PC-3 (cell line): ENCODE results near the gene LMAN2. TPM values are rescaled to one million over a fixed set of nuclear protein-coding genes. Genes with fewer than 3 reads are reported as not detected.
A peak's percentile ranks its signal among the peaks of the same experiment; 100 is the strongest.

ENCODE experiments used
- ATAC-seq: fragments of 200-7000 bp; cut with Tn5 transposase; 2 replicates; pipeline ENCODE4 v1.9.1; 2020; ENCODE audit warnings: mild to moderate bottlenecking, moderate library complexity
- BruUV-seq: library from RNA; stranded (reverse); fragments of 400-500 nt; replicated peaks from 2 replicates; lab custom pipeline; 2021; lab: Mats Ljungman, UMichigan
- CTCF ChIA-PET: fragments of 300-600 bp; sonication (Branson Sonifier 250); formaldehyde crosslinking; loops from one replicate; lab custom pipeline; 2022; ENCODE audit warnings: antibody characterized with exemption; lab: Charles Lee
- POLR2A ChIA-PET: fragments of 300-600 bp; sonication (Branson Sonifier 250); formaldehyde crosslinking; loops from one replicate; lab custom pipeline; 2022; ENCODE audit warnings: antibody characterized with exemption; ENCODE audit not compliant: unreplicated experiment; lab: Charles Lee
- DNase-seq: peaks from one replicate; pipeline ENCODE4 v3.0.0-alpha.2; 2015
- H2AFZ ChIP-seq: fragments of 300-600 bp; sonication (generic); 2 replicates; pipeline ENCODE4 v1.6.0; 2016; ENCODE audit warnings: antibody characterized with exemption, low read length
- H3F3A ChIP-seq: fragments of 300-600 bp; sonication (generic); one replicate; pipeline ENCODE4 v1.6.0; 2017; ENCODE audit warnings: antibody characterized with exemption, low read length, control low read depth, mild to moderate bottlenecking; ENCODE audit not compliant: unreplicated experiment
- H3K27ac ChIP-seq: fragments of 300-600 bp; sonication (generic); 2 replicates; pipeline ENCODE4 v1.5.1; 2016; ENCODE audit warnings: mild to moderate bottlenecking, low read length
- H3K27me3 ChIP-seq: fragments of 300-600 bp; sonication (generic); 2 replicates; pipeline ENCODE4 v1.6.1; 2016; ENCODE audit warnings: low read length, mixed read lengths
- H3K36me3 ChIP-seq: fragments of 300-600 bp; sonication (generic); 2 replicates; pipeline ENCODE4 v1.6.1; 2016; ENCODE audit warnings: low read depth, mixed run types, low read length, mixed read lengths
- H3K4me1 ChIP-seq: fragments of 300-600 bp; sonication (generic); 2 replicates; pipeline ENCODE4 v1.5.1; 2016; ENCODE audit warnings: low read length; ENCODE audit not compliant: insufficient read depth
- H3K4me2 ChIP-seq: fragments of 300-600 bp; sonication (generic); 2 replicates; pipeline ENCODE4 v1.6.0; 2016; ENCODE audit warnings: low read length
- H3K4me3 ChIP-seq: fragments of 300-600 bp; sonication (generic); 2 replicates; pipeline ENCODE4 v1.5.1; 2016; ENCODE audit warnings: mild to moderate bottlenecking, low read length, mixed read lengths
- H3K79me2 ChIP-seq: fragments of 300-600 bp; sonication (generic); 2 replicates; pipeline ENCODE4 v1.6.1; 2017; ENCODE audit warnings: low read length, mixed read lengths
- H3K9ac ChIP-seq: fragments of 300-600 bp; sonication (generic); 2 replicates; pipeline ENCODE4 v1.6.0; 2016; ENCODE audit warnings: mild to moderate bottlenecking, low read length
- H3K9me2 ChIP-seq: fragments of 300-600 bp; sonication (generic); replicated peaks from 2 replicates; pipeline ENCODE4 v1.6.1; 2016; ENCODE audit warnings: mixed run types, low read length, mixed read lengths
- H3K9me3 ChIP-seq: fragments of 300-600 bp; sonication (generic); 2 replicates; pipeline ENCODE4 v1.6.1; 2016; ENCODE audit warnings: low read length, mixed read lengths
- H4K20me1 ChIP-seq: fragments of 300-600 bp; sonication (generic); 2 replicates; pipeline ENCODE4 v1.6.1; 2016; ENCODE audit warnings: low read length, mixed read lengths
- CTCF ChIP-seq: fragments of 300-600 bp; sonication (generic); conservative IDR thresholded peaks from 2 replicates; pipeline ENCODE4 v1.5.1; 2017; ENCODE audit warnings: antibody characterized with exemption, low read depth, mild to moderate bottlenecking, low read length
- EZH2 ChIP-seq: fragments of 300-600 bp; sonication (generic); IDR thresholded peaks from one replicate; pipeline ENCODE4 v1.6.1; 2017; ENCODE audit warnings: antibody characterized with exemption, mild to moderate bottlenecking, low read length; ENCODE audit not compliant: unreplicated experiment
- EZH2phosphoT487 ChIP-seq: fragments of 300-600 bp; sonication (generic); IDR thresholded peaks from 2 replicates; pipeline ENCODE4 v1.6.1; 2018; ENCODE audit warnings: mild to moderate bottlenecking, antibody characterized with exemption, low read length, borderline replicate concordance
- intact Hi-C: fragments of 100-400 bp; cut with micrococcal nuclease; formaldehyde crosslinking; loops from 2 replicates; pipeline ENCODE4 v1.9.0; 2023
- total RNA-seq: library from RNA; depleted of rRNA; stranded (reverse); fragments of >200 nt; gene quantifications from 2 replicates; pipeline ENCODE4 v1.2.3, GENCODE V29; 2014

The LMAN2 gene
- total RNA-seq, 1 experiment from 2014 or later, result 310 TPM

DNA sequence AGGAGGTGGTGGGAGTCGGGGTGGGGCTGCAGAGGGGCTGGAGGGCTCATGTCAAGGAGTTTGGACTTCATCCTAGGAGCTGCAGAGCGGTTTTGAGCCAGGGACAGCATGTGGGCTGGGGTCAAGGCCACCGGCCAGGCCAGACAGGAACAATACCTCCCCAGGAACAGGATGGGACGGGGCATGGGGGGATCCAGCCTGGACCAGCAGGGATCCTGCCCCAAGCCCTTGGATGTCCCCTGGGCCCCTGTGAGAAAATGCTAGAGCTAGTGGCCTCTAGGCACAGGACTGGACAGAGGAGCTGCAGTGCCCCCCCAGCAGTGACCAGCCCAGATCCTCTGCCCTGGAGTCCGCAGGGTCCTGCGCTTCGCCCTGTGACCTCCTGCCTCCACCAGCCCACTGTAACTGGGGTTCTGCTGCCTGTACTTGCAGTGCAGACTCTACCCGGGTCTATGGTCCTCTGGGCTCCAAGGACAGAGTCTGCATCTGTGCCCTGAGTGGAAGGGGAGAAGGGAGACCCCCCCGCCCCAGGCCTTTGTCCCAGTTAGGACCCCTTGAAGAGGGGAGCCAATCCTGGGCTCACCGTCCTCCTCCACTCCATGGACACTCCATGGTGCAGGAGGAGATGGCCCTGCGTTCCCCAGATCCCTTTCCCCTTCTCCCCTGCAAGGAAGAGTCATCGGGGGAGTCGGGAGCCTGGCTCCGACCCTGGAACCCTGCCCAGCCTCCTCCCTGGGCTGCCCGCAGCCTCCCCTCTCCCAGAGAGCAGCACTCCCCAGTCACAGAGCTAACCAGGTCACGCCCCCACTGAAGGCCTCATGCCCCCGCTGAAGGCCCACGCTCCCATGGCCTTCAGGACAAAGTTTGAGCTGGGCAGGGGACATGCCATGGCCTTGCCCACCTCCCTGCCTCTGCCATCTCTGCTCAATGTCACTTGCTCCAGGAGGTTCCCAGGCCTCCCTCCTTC is 36.8 kb downstream of the LMAN2 start:
- ChIA-PET POLR2A (no interaction called here), CTCF (no interaction called here)
- DNase-seq, result no peak
- no peaks in the 10 kb centered on the region for H3K9me2 ChIP-seq
- no peaks in the 10 kb centered on the region for H3K27me3 ChIP-seq
- no peak overlapping the region for H3K4me2 ChIP-seq
- H3F3A ChIP-seq, result no peaks in the 10 kb centered on the region
- ATAC-seq, result no peak
- BruUV-seq, result no TSS peak
- H3K9me3 ChIP-seq, result no peaks in the 10 kb centered on the region
- no peak overlapping the region for H2AFZ ChIP-seq
- H3K36me3 ChIP-seq, result no peaks in the 10 kb centered on the region
- no peaks in the 10 kb centered on the region; the same call in 1 of the 2 replicates for H4K20me1 ChIP-seq
- peaks cover 24% of the 10 kb centered on the region for H3K79me2 ChIP-seq
- no peak overlapping the region for H3K27ac ChIP-seq
- peaks cover 22% of the 10 kb centered on the region for H3K4me1 ChIP-seq
- H3K9ac ChIP-seq, result no peak overlapping the region
- TF ChIP-seq EZH2 (no peak), CTCF (no peak), EZH2phosphoT487 (no peak)
- H3K4me3 ChIP-seq, result no peak overlapping the region
- intact Hi-C loops, result no loop called here

GRCh38 chr5:177313561-177314259 is 37.8 kb downstream of the LMAN2 start:
- no peak overlapping the region; the same call in 1 of the 2 replicates for H3K4me3 ChIP-seq
- H3K4me1 ChIP-seq, result peaks cover 22% of the 10 kb centered on the region
- no peak for DNase-seq
- no peaks in the 10 kb centered on the region for H3K27me3 ChIP-seq
- no peaks in the 10 kb centered on the region; the same call in 1 of the 2 replicates for H3K36me3 ChIP-seq
- ATAC-seq, result no peak
- H2AFZ ChIP-seq, result no peak overlapping the region
- H4K20me1 ChIP-seq, result no peaks in the 10 kb centered on the region; the same call in 1 of the 2 replicates
- no TSS peak for BruUV-seq
- no peaks in the 10 kb centered on the region for H3K9me3 ChIP-seq
- H3K9ac ChIP-seq, result no peak overlapping the region
- peaks cover 28% of the 10 kb centered on the region for H3K79me2 ChIP-seq
- TF ChIP-seq EZH2phosphoT487, result no peak
- no peak for TF ChIP-seq CTCF
- no peak for TF ChIP-seq EZH2
- ChIA-PET POLR2A (no interaction called here), CTCF (no interaction called here)
- no peaks in the 10 kb centered on the region for H3K9me2 ChIP-seq
- no peak overlapping the region for H3K27ac ChIP-seq
- H3K4me2 ChIP-seq, result peak overlapping the region; percentile 78
- intact Hi-C loops, result no loop called here
- no peaks in the 10 kb centered on the region for H3F3A ChIP-seq
